WERI-Rb-1 (cell line): ENCODE data around the gene CAPNS1.
"Not testable (repeated sequence)": the region's sequence is repeated elsewhere in the genome, so short reads cannot be mapped to it uniquely, and the experiment has no call there.

Experiments
- DNase-seq: peaks from one replicate; pipeline ENCODE4 v3.0.0-alpha.2; 2020
- H3K27ac ChIP-seq: fragments of 250-450 bp; sonication (Bioruptor Pico); 2 replicates; pipeline ENCODE4 v1.5.1; 2020; ENCODE audit warnings: mild to moderate bottlenecking, moderate library complexity
- H3K27me3 ChIP-seq: fragments of 250-450 bp; sonication (Bioruptor Pico); 2 replicates; pipeline ENCODE4 v1.5.1; 2021; ENCODE audit warnings: mild to moderate bottlenecking, low read depth, moderate library complexity; ENCODE audit not compliant: insufficient read depth, severe bottlenecking
- H3K36me3 ChIP-seq: fragments of 250-450 bp; sonication (Bioruptor Pico); 2 replicates; pipeline ENCODE4 v1.5.1; 2020; ENCODE audit warnings: mild to moderate bottlenecking, moderate library complexity
- H3K4me3 ChIP-seq: 2 replicates; pipeline ENCODE4 v1.5.1; 2011; ENCODE audit warnings: low read depth, mild to moderate bottlenecking, control low read depth, low read length
- H3K9me3 ChIP-seq: fragments of 250-450 bp; sonication (Bioruptor Pico); 2 replicates; pipeline ENCODE4 v1.5.1; 2021; ENCODE audit warnings: mild to moderate bottlenecking, moderate library complexity; ENCODE audit not compliant: severe bottlenecking
- CTCF ChIP-seq: IDR thresholded peaks from 2 replicates; pipeline ENCODE4 v1.5.1; 2011; ENCODE audit warnings: low read depth, mild to moderate bottlenecking, control low read depth, inconsistent platforms, low read length

Gene CAPNS1

GRCh38 chr19:36128392-36128736, 11.5 kb upstream of the CAPNS1 start:
- Histone ChIP-seq H3K4me3 (peak overlapping the region; percentile 67), H3K36me3 (peaks cover 18% of the 10 kb centered on the region), H3K27ac (peak overlapping the region; percentile 92), H3K9me3 (no peaks in the 10 kb centered on the region), H3K27me3 (no peaks in the 10 kb centered on the region)
- no peak for TF ChIP-seq CTCF
- peak; percentile 50 for DNase-seq

GRCh38 chr19:36131221-36131620, 8.6 kb upstream of the CAPNS1 start:
- not testable (repeated sequence) for DNase-seq, H3K4me3 ChIP-seq, H3K27ac ChIP-seq, H3K9me3 ChIP-seq, H3K36me3 ChIP-seq, H3K27me3 ChIP-seq

GRCh38 chr19:36134867-36135266, 5.0 kb upstream of the CAPNS1 start:
- DNase-seq, H3K4me3 ChIP-seq, H3K9me3 ChIP-seq, H3K36me3 ChIP-seq, H3K27me3 ChIP-seq, H3K27ac ChIP-seq: not testable (repeated sequence)

GRCh38 chr19:36136964-36137686, 2.7 kb upstream of the CAPNS1 start:
- Histone ChIP-seq H3K27me3 (no peaks in the 10 kb centered on the region), H3K9me3 (no peaks in the 10 kb centered on the region), H3K36me3 (peaks cover 2% of the 10 kb centered on the region; the same call in 1 of the 2 replicates), H3K27ac (no peak overlapping the region), H3K4me3 (no peak overlapping the region)
- no peak for TF ChIP-seq CTCF
- DNase-seq: no peak

- peak overlapping the region; percentile 90 for H3K27ac ChIP-seq
- no peak for TF ChIP-seq CTCF
- no peak for DNase-seq
- peak overlapping the region; percentile 74 for H3K4me3 ChIP-seq
- no peaks in the 10 kb centered on the region for H3K9me3 ChIP-seq
- H3K27me3 ChIP-seq: no peaks in the 10 kb centered on the region
- H3K36me3 ChIP-seq: peaks cover 12% of the 10 kb centered on the region
Measured at GRCh38 chr19:36139120-36139472, 770 bp upstream of the CAPNS1 start.

GRCh38 chr19:36140304-36141038, 605 bp downstream of the CAPNS1 start:
- Histone ChIP-seq H3K36me3 (peaks cover 24% of the 10 kb centered on the region), H3K9me3 (no peaks in the 10 kb centered on the region), H3K27me3 (no peaks in the 10 kb centered on the region), H3K4me3 (peak overlapping the region; percentile 74), H3K27ac (peak overlapping the region; percentile 90)
- peak; percentile 71 for DNase-seq
- no peak for TF ChIP-seq CTCF
